Panc1 (cell line): ENCODE data around the gene ARHGEF10L. TPM values are rescaled to one million over a fixed set of nuclear protein-coding genes. Genes with fewer than 3 reads are reported as not detected.

Experiments
- ATAC-seq: fragments of 200-7000 bp; cut with Tn5 transposase; 2 replicates; pipeline ENCODE4 v1.9.1; 2020; ENCODE audit warnings: mild to moderate bottlenecking, moderate library complexity
- BruUV-seq: library from RNA; stranded (reverse); fragments of 400-500 nt; replicated peaks from 2 replicates; lab custom pipeline; 2021; lab: Mats Ljungman, UMichigan
- CTCF ChIA-PET: fragments of 300-600 bp; sonication (Branson Sonifier 250); formaldehyde crosslinking; loops from one replicate; lab custom pipeline; 2022; ENCODE audit warnings: antibody characterized with exemption; lab: Charles Lee
- POLR2A ChIA-PET: fragments of 300-600 bp; sonication (Branson Sonifier 250); formaldehyde crosslinking; loops from one replicate; lab custom pipeline; 2022; ENCODE audit warnings: antibody characterized with exemption; lab: Charles Lee
- DNase-seq: peaks from one replicate; pipeline ENCODE4 v3.0.0-alpha.2; 2010; ENCODE audit warnings: low read depth, low spot score
- H3K27ac ChIP-seq: 2 replicates; pipeline ENCODE4 v1.5.1; 2011; ENCODE audit warnings: mild to moderate bottlenecking, low read length, inconsistent platforms
- H3K27me3 ChIP-seq: fragments of 200-500 bp; sonication (Bioruptor generic); 2 replicates; pipeline ENCODE4 v1.6.0; 2014; ENCODE audit warnings: low read length, inconsistent platforms; ENCODE audit not compliant: control insufficient read depth, insufficient read depth
- H3K36me3 ChIP-seq: fragments of 200-500 bp; sonication (Bioruptor generic); 2 replicates; pipeline ENCODE4 v1.5.1; 2014; ENCODE audit warnings: inconsistent platforms, mild to moderate bottlenecking, low read length, moderate library complexity; ENCODE audit not compliant: control insufficient read depth, insufficient read depth
- H3K4me1 ChIP-seq: 2 replicates; pipeline ENCODE4 v1.5.1; 2011; ENCODE audit warnings: inconsistent platforms, mild to moderate bottlenecking, low read length, moderate library complexity; ENCODE audit not compliant: control insufficient read depth, insufficient read depth
- H3K4me3 ChIP-seq, 2 experiments: 2 replicates each; pipeline ENCODE4 v1.5.1; 2011 to 2012; ENCODE audit warnings: low read depth in 2 of 2, low read length in 2 of 2, mild to moderate bottlenecking in 2 of 2, inconsistent platforms in 1 of 2, moderate library complexity in 1 of 2
- H3K9me3 ChIP-seq: fragments of 200-500 bp; sonication (Bioruptor generic); 2 replicates; pipeline ENCODE4 v1.5.1; 2014; ENCODE audit warnings: low read depth, mild to moderate bottlenecking, inconsistent platforms, low read length, moderate library complexity; ENCODE audit not compliant: control insufficient read depth, insufficient read depth
- POLR2AphosphoS5 ChIP-seq: IDR thresholded peaks from 2 replicates; pipeline ENCODE4 v1.6.1; 2012; ENCODE audit warnings: mild to moderate bottlenecking, low read depth, low read length, moderate library complexity
- SIN3A ChIP-seq: IDR thresholded peaks from 2 replicates; pipeline ENCODE4 v1.6.1; 2012; ENCODE audit warnings: low read depth, mild to moderate bottlenecking, low read length, moderate library complexity, borderline replicate concordance; ENCODE audit not compliant: insufficient read depth
- TCF7L2 ChIP-seq: IDR thresholded peaks from 2 replicates; pipeline ENCODE4 v1.6.1; 2011; ENCODE audit warnings: mild to moderate bottlenecking, low read depth, low read length, inconsistent platforms
- in situ Hi-C: cut with HindIII; loops from 2 replicates; pipeline ENCODE4 v1.10.0; 2016; ENCODE audit warnings: low sequenced_read_pairs, low pct_unique_long_range_greater_than_20kb
- intact Hi-C: fragments of 100-400 bp; cut with micrococcal nuclease; formaldehyde crosslinking; loops from one replicate; pipeline ENCODE4 v1.10.0; 2022; ENCODE audit not compliant: unreplicated experiment
- total RNA-seq: library from RNA; stranded (reverse); gene quantifications from one replicate; pipeline ENCODE4 v1.2.1, GENCODE V29; 2021; ENCODE audit not compliant: unreplicated experiment
- TF ChIP-seq, protein P1 (sequence below): fragments of 450-650 bp; IDR thresholded peaks from 2 replicates; pipeline ENCODE4 v1.5.1; 2017; ENCODE audit warnings: mild to moderate bottlenecking
- TF ChIP-seq, protein P2 (sequence below), 2 experiments: IDR thresholded peaks; 2 replicates each; pipeline ENCODE4 v1.6.1; 2011 to 2012; ENCODE audit warnings: low read depth in 2 of 2, control low read depth in 1 of 2, low read length in 1 of 2, mild to moderate bottlenecking in 1 of 2, moderate library complexity in 1 of 2; ENCODE audit not compliant: insufficient read depth in 1 of 2

Gene ARHGEF10L
- total RNA-seq, 1 experiment from 2014 or later, result 5.9 TPM

DNA sequence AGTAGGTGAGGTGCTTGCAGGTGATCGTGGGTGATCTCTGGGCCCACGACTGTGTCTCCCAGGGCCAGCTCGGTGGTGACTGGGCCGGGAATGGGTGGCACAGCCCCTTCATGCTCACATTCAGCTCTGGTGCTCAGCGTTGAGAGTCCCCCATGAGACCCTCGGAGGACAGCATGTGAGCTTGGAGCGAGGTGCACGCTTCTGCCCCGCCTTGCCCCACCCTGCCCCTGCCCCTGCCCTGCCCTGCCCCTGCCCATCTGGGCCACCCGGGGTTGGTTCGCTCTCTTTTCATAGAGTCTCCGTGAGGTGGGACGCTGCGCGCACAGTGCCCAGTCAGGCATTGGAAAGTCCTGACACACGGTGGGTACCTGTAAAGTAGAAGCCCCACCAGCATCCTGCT is 140.4 kb downstream of the ARHGEF10L start:
- BruUV-seq, result no TSS peak
- Histone ChIP-seq H3K9me3 (no peaks in the 10 kb centered on the region), H3K4me3 (no peak overlapping the region), H3K27me3 (no peaks in the 10 kb centered on the region), H3K36me3 (no peaks in the 10 kb centered on the region), H3K27ac (no peak overlapping the region), H3K4me1 (no peaks in the 10 kb centered on the region)
- TF ChIP-seq TCF7L2 (no peak), POLR2AphosphoS5 (no peak), SIN3A (no peak)
- TF ChIP-seq, protein P1, sequence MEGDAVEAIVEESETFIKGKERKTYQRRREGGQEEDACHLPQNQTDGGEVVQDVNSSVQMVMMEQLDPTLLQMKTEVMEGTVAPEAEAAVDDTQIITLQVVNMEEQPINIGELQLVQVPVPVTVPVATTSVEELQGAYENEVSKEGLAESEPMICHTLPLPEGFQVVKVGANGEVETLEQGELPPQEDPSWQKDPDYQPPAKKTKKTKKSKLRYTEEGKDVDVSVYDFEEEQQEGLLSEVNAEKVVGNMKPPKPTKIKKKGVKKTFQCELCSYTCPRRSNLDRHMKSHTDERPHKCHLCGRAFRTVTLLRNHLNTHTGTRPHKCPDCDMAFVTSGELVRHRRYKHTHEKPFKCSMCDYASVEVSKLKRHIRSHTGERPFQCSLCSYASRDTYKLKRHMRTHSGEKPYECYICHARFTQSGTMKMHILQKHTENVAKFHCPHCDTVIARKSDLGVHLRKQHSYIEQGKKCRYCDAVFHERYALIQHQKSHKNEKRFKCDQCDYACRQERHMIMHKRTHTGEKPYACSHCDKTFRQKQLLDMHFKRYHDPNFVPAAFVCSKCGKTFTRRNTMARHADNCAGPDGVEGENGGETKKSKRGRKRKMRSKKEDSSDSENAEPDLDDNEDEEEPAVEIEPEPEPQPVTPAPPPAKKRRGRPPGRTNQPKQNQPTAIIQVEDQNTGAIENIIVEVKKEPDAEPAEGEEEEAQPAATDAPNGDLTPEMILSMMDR, result no peak
- TF ChIP-seq, protein P2, sequence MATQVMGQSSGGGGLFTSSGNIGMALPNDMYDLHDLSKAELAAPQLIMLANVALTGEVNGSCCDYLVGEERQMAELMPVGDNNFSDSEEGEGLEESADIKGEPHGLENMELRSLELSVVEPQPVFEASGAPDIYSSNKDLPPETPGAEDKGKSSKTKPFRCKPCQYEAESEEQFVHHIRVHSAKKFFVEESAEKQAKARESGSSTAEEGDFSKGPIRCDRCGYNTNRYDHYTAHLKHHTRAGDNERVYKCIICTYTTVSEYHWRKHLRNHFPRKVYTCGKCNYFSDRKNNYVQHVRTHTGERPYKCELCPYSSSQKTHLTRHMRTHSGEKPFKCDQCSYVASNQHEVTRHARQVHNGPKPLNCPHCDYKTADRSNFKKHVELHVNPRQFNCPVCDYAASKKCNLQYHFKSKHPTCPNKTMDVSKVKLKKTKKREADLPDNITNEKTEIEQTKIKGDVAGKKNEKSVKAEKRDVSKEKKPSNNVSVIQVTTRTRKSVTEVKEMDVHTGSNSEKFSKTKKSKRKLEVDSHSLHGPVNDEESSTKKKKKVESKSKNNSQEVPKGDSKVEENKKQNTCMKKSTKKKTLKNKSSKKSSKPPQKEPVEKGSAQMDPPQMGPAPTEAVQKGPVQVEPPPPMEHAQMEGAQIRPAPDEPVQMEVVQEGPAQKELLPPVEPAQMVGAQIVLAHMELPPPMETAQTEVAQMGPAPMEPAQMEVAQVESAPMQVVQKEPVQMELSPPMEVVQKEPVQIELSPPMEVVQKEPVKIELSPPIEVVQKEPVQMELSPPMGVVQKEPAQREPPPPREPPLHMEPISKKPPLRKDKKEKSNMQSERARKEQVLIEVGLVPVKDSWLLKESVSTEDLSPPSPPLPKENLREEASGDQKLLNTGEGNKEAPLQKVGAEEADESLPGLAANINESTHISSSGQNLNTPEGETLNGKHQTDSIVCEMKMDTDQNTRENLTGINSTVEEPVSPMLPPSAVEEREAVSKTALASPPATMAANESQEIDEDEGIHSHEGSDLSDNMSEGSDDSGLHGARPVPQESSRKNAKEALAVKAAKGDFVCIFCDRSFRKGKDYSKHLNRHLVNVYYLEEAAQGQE (IDR thresholded peaks at IDR 0.05; ENCODE audit: insufficient read depth in 1 of 2, low read depth in 2 of 2, low read length in 1 of 2), result no peak
- DNase-seq, result no peak
- intact Hi-C loops (no loop called here), in situ Hi-C loops (no loop called here)
- ChIA-PET POLR2A (no interaction called here), CTCF (interaction anchor here (0.6 kb wide), 1 partner anchor 132 kb away, joined by 4 read pairs; no protein-coding TSS in a partner anchor)
- ATAC-seq, result no peak

DNA sequence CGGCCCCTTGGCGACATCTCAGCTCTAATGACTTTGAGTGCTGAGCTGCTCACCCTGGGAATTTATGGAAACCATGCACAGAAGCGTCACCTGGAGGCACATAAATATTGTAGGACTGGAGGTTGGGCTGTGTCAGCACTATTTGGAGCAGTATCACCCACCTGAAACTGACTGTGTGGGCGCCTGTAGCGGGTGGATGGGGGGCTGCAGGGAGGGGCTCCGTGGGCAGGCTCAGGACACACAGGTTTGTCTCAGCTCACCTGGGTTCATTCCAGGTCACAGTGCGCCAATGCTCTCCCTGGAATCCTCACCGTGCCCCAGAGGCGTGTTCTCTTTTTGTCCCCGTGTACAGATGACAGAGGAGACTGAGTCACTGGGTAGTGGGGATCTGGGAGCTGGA is 140.8 kb downstream of the ARHGEF10L start:
- BruUV-seq, result no TSS peak
- ChIA-PET POLR2A (no interaction called here), CTCF (no interaction called here)
- no peak for DNase-seq
- no peak for ATAC-seq
- no peaks in the 10 kb centered on the region for H3K27me3 ChIP-seq
- in situ Hi-C loops (no loop called here), intact Hi-C loops (no loop called here)
- no peaks in the 10 kb centered on the region for H3K4me1 ChIP-seq
- H3K9me3 ChIP-seq, result no peaks in the 10 kb centered on the region
- TF ChIP-seq POLR2AphosphoS5 (no peak), TCF7L2 (no peak), SIN3A (no peak)
- TF ChIP-seq, protein P2 (IDR thresholded peaks at IDR 0.05; ENCODE audit: insufficient read depth in 1 of 2, low read depth in 2 of 2, low read length in 1 of 2), result no peak
- TF ChIP-seq, protein P1, result no peak
- no peak overlapping the region for H3K4me3 ChIP-seq
- H3K27ac ChIP-seq, result no peak overlapping the region
- H3K36me3 ChIP-seq, result no peaks in the 10 kb centered on the region
